GM12872 (cell line): ENCODE measurements around the gene UBASH3A.

Experiments
- TF ChIP-seq, protein P1 (sequence below): IDR thresholded peaks from 3 replicates; pipeline ENCODE4 v1.5.1; 2011; ENCODE audit warnings: low read depth, mild to moderate bottlenecking, low read length, moderate library complexity; ENCODE audit not compliant: insufficient read depth

The UBASH3A gene, protein sequence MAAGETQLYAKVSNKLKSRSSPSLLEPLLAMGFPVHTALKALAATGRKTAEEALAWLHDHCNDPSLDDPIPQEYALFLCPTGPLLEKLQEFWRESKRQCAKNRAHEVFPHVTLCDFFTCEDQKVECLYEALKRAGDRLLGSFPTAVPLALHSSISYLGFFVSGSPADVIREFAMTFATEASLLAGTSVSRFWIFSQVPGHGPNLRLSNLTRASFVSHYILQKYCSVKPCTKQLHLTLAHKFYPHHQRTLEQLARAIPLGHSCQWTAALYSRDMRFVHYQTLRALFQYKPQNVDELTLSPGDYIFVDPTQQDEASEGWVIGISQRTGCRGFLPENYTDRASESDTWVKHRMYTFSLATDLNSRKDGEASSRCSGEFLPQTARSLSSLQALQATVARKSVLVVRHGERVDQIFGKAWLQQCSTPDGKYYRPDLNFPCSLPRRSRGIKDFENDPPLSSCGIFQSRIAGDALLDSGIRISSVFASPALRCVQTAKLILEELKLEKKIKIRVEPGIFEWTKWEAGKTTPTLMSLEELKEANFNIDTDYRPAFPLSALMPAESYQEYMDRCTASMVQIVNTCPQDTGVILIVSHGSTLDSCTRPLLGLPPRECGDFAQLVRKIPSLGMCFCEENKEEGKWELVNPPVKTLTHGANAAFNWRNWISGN

DNA sequence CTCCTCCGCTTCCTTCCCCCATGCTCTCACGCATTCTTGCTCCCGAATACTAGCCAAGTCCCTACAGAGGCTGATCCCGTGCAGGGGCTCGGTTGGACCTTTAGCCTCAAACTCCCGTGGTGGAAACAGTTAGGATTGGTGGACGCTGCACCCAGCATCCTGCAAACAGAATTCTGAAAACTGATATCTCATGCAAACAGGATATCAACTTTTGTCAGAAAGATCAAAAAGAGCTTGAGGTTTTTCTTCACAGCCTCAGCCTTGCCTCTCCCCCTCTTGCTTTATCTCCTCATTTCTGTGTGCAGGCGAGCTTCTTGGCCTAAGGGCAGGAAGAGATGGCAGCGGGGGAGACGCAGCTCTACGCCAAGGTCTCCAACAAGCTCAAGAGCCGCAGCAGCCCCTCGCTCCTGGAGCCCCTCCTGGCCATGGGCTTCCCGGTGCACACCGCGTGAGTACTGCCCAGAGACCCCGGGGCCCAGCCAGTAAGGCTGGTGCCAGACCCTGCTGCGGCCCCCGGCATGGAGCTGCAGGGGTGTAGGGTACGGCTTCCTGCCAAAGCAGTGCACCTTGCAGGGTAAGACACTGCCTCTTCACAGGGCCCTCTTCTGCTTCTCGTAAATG lies at the start of gene UBASH3A:
Gene UBASH3A, plus strand, starts transcription at position 292 of the 621 bp plus-strand sequence. Its CDS starts 44 bp downstream, at position 336.
- TF ChIP-seq, protein P1, sequence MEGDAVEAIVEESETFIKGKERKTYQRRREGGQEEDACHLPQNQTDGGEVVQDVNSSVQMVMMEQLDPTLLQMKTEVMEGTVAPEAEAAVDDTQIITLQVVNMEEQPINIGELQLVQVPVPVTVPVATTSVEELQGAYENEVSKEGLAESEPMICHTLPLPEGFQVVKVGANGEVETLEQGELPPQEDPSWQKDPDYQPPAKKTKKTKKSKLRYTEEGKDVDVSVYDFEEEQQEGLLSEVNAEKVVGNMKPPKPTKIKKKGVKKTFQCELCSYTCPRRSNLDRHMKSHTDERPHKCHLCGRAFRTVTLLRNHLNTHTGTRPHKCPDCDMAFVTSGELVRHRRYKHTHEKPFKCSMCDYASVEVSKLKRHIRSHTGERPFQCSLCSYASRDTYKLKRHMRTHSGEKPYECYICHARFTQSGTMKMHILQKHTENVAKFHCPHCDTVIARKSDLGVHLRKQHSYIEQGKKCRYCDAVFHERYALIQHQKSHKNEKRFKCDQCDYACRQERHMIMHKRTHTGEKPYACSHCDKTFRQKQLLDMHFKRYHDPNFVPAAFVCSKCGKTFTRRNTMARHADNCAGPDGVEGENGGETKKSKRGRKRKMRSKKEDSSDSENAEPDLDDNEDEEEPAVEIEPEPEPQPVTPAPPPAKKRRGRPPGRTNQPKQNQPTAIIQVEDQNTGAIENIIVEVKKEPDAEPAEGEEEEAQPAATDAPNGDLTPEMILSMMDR: no peak

DNA sequence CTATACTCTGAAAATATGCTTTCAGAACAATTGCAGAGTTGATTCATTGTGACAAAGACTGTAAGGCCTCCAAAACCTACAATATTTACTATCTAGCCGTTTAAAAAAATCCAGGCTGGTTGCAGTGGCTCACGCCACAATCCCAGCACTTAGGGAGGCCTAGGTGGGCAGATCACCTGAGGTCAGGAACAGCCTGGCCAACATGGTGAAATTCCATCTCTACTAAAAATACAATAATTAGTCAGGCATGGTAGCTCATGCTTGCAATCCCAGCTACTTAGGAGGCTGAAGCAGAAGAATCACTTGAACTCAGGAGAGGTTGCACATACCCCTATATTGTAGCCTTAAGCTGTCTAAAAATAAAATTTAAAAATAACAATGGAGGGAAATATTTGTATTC lies 47.7 kb upstream of the UBASH3A start:
- TF ChIP-seq, protein P1: no peak

DNA sequence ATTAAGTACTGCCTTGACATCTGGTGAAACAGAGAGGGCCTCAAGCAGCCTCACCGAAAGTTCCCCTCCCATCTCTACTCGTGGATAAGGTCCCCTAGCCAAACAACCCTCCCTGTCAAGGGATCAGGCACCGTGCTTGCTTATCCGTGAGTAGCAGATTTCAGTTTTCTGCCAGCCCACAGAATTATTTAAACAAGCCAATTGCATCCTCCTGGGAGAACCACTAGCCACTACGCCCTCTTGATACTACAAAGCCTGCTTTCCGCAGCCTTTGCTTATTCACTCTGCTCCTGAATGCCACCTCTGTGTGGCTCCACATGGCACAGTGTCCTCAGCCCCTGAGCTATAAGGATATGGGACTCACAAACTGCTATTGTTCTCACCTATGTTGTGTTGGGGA lies 47.1 kb upstream of the UBASH3A start:
- TF ChIP-seq, protein P1: no peak

DNA sequence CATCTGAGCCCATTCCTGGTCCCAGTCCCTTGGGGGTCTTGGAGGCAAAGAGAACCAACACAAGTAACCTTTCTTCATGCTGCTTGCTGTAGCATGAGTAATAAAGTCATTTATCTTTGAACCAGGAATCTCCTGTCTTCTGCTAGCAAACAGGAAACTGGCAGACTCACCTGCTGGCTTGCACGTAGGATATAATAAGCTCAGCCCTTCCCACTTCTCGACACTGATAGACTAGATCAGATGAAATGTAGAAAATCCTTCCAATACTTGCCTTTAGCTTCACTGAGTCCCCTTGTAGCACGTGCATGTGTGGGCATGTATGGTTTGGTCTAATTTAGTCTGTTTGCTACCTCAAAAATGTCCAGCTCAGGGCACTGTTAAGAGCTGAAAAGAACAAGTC lies 46.4 kb upstream of the UBASH3A start:
- TF ChIP-seq, protein P1: no peak

DNA sequence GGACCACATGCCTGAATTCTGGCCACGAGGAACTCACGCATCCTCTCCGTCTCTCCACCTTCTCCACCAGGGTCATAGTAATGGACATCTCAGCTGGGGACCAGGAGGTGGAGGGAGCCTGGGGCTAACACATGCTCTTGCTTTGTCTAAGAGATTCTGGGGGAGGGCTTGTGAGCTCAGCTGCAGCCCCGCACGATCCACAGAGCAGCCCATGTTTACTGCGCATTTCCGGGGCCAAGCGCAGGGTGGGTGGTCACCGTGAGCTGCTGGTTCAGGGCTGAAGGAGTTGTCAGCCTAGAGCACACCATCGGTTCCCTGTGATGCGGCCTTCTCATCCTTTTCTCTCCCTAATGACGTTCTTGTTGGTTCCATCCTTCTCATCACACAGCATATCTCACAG lies 45.4 kb upstream of the UBASH3A start:
- TF ChIP-seq, protein P1: no peak

DNA sequence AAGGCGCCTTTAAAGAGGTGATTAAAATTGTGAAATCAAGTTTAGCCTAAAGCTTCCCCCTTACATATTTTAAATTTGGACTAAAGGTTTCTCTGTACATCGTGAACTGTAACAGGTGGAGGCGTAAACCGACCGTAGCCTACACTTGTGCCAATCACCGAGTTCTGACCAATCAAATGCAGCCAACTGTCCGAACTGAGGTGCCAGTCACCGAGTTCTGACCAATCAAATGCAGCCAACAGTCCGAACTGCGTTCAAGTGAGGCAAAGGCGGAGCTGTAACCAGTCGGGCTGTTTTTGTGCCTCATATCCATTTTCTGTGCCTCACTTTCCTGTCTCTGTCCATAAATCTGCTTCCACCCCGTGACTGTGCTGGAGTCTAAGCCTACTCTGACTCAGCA lies 44.8 kb upstream of the UBASH3A start:
- TF ChIP-seq, protein P1: no peak

DNA sequence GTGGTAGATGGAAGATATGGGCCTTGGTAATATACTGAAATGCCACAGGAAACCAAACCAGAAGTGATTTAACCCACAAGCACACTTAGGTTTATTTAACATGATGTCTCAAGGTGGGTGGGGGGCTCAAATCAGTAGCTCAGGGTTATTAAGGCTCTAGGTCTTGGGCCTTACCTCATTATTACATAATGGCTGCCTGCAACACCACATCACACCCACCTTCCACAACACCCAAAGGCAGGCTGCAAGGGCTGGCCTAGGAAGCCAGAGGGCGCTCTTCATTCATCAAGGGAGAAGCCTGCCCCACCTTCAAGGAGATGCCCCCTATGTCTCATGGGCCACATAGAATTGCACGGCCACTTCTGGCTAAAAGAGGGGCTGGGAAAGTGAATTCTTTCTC lies 43.4 kb upstream of the UBASH3A start:
- TF ChIP-seq, protein P1: peak; percentile 43; the same call in 2 of the 3 replicates
